CD14-positive monocyte (primary cell): ENCODE measurements around the gene NEO1. TPM values are rescaled to one million over a fixed set of nuclear protein-coding genes. Genes with fewer than 3 reads are reported as not detected.

ENCODE experiments used
- DNase-seq, 3 donors: peaks; one replicate each; pipeline ENCODE4 v3.0.0-alpha.2; 2011 to 2022
- H2AFZ ChIP-seq: 2 replicates; pipeline ENCODE4 v1.6.0; 2012; ENCODE audit warnings: mild to moderate bottlenecking, low read depth, low read length, inconsistent platforms; ENCODE audit not compliant: insufficient read depth, poor library complexity, severe bottlenecking
- H3K27ac ChIP-seq, 2 donors: 1 replicate in 1 of 2; 2 replicates in 1 of 2; pipeline ENCODE4 v1.5.1; 2012 to 2013; ENCODE audit warnings: low read length in 2 of 2, control low read depth in 1 of 2, inconsistent platforms in 1 of 2, low read depth in 1 of 2, mild to moderate bottlenecking in 1 of 2
- H3K27me3 ChIP-seq, 2 donors: one replicate each; pipeline versions ENCODE4 v1.6.0 to v1.6.1; 2011 to 2013; ENCODE audit warnings: low read length in 2 of 2; ENCODE audit not compliant: control insufficient read depth in 2 of 2, insufficient read depth in 2 of 2
- H3K36me3 ChIP-seq, 2 donors: replicated peaks in 1 of 2; 1 replicate in 1 of 2; 2 replicates in 1 of 2; pipeline versions ENCODE4 v1.5.1 to v1.6.1; 2012 to 2013; ENCODE audit warnings: low read length in 2 of 2, control low read depth in 1 of 2, inconsistent platforms in 1 of 2, mild to moderate bottlenecking in 1 of 2; ENCODE audit not compliant: insufficient read depth in 2 of 2, control insufficient read depth in 1 of 2
- H3K4me1 ChIP-seq, 2 donors: 1 replicate in 1 of 2; 2 replicates in 1 of 2; pipeline versions ENCODE4 v1.5.1 to v1.6.1; 2012 to 2013; ENCODE audit warnings: low read length in 2 of 2, control low read depth in 1 of 2, inconsistent platforms in 1 of 2, mild to moderate bottlenecking in 1 of 2, moderate library complexity in 1 of 2; ENCODE audit not compliant: insufficient read depth in 2 of 2, control insufficient read depth in 1 of 2
- H3K4me2 ChIP-seq: replicated peaks from 2 replicates; pipeline ENCODE3; 2012; ENCODE audit warnings: low read length, moderate library complexity, mild to moderate bottlenecking; ENCODE audit not compliant: poor library complexity, severe bottlenecking; ENCODE audit errors: extremely low read depth
- H3K4me3 ChIP-seq, 3 experiments: fragments of 200-600 bp in 1 of 3; sonication (generic) in 1 of 3; replicated peaks in 1 of 3; 1 replicate in 2 of 3; 2 replicates in 1 of 3; pipeline ENCODE4 v1.5.1; 2011 to 2013; ENCODE audit warnings: low read length in 3 of 3, mild to moderate bottlenecking in 3 of 3, control low read depth in 2 of 3, low read depth in 2 of 3, inconsistent platforms in 1 of 3, moderate library complexity in 1 of 3
- H3K79me2 ChIP-seq: 2 replicates; pipeline ENCODE4 v1.6.0; 2012; ENCODE audit warnings: mild to moderate bottlenecking, control low read depth, inconsistent platforms, low read length, moderate library complexity; ENCODE audit not compliant: insufficient read depth
- H3K9ac ChIP-seq: 2 replicates; pipeline ENCODE4 v1.6.0; 2017; ENCODE audit warnings: low read length, mild to moderate bottlenecking; ENCODE audit not compliant: insufficient read depth, poor library complexity, severe bottlenecking
- H3K9me3 ChIP-seq, 2 donors: replicated peaks in 1 of 2; 1 replicate in 1 of 2; 2 replicates in 1 of 2; pipeline versions ENCODE4 v1.5.1 to v1.6.1; 2012 to 2013; ENCODE audit warnings: low read length in 2 of 2, control low read depth in 1 of 2; ENCODE audit not compliant: control insufficient read depth in 1 of 2, insufficient read depth in 1 of 2
- H4K20me1 ChIP-seq: 2 replicates; pipeline ENCODE4 v1.6.0; 2012; ENCODE audit warnings: mild to moderate bottlenecking, low read length, control low read depth, moderate library complexity; ENCODE audit not compliant: insufficient read depth
- H3K27ac Mint-ChIP-seq, 7 donors: one replicate each; pipeline ENCODE4 v1.8.0; 2020; ENCODE audit warnings: mild to moderate bottlenecking in 7 of 7, mixed read lengths in 7 of 7, moderate library complexity in 6 of 7, inconsistent platforms in 2 of 7
- H3K27me3 Mint-ChIP-seq, 3 donors: one replicate each; pipeline ENCODE4 v1.8.0; 2021 to 2022; ENCODE audit warnings: low read depth in 3 of 3, mild to moderate bottlenecking in 3 of 3, mixed read lengths in 3 of 3, moderate library complexity in 3 of 3, inconsistent platforms in 1 of 3
- H3K36me3 Mint-ChIP-seq, 2 donors: one replicate each; pipeline ENCODE4 v1.8.0; 2020; ENCODE audit warnings: mixed read lengths in 2 of 2, inconsistent platforms in 1 of 2, mild to moderate bottlenecking in 1 of 2
- H3K4me1 Mint-ChIP-seq: one replicate; pipeline ENCODE4 v1.8.0; 2020; ENCODE audit warnings: mild to moderate bottlenecking, mixed read lengths
- H3K4me3 Mint-ChIP-seq, 2 donors: one replicate each; pipeline ENCODE4 v1.8.0; 2020; ENCODE audit warnings: mild to moderate bottlenecking in 2 of 2, mixed read lengths in 2 of 2, moderate library complexity in 1 of 2
- H3K9me3 Mint-ChIP-seq, 7 donors: one replicate each; pipeline ENCODE4 v1.8.0; 2020 to 2022; ENCODE audit warnings: mixed read lengths in 7 of 7, mild to moderate bottlenecking in 6 of 7, moderate library complexity in 6 of 7, inconsistent platforms in 2 of 7
- WGBS: methylation state at CpG from one replicate; pipeline ENCODE4 v1.1.5; 2013; ENCODE audit warnings: missing lambda C conversion rate; ENCODE audit not compliant: insufficient coverage; 5-methylcytosine and 5-hydroxymethylcytosine counted together
- intact Hi-C, 2 donors: fragments of 100-400 bp; cut with micrococcal nuclease; formaldehyde crosslinking; loops; one replicate each; pipeline versions ENCODE4 v1.15.0 to v1.15.1; 2023
- polyA plus RNA-seq, 3 donors: library from polyadenylated mRNA; depleted of rRNA in 1 of 3; unstranded in 2 of 3; stranded (reverse) in 1 of 3; fragments of 300-500 nt in 2 of 3; fragments of >200 nt in 1 of 3; fragmentation: Illumina TruSeq in 2 of 3; gene quantifications; 1 replicate in 2 of 3; 2 replicates in 1 of 3; pipeline ENCODE4 v1.2.3, GENCODE V29; 2012 to 2021
- TF ChIP-seq, protein P1 (sequence below): fragments of 200-600 bp; IDR thresholded peaks from one replicate; pipeline ENCODE4 v1.8.0; 2022; ENCODE audit warnings: antibody characterized with exemption, mild to moderate bottlenecking

Gene NEO1
- polyA plus RNA-seq, 3 donors, result 0.03 to 0.06 TPM; not detected in 1

DNA sequence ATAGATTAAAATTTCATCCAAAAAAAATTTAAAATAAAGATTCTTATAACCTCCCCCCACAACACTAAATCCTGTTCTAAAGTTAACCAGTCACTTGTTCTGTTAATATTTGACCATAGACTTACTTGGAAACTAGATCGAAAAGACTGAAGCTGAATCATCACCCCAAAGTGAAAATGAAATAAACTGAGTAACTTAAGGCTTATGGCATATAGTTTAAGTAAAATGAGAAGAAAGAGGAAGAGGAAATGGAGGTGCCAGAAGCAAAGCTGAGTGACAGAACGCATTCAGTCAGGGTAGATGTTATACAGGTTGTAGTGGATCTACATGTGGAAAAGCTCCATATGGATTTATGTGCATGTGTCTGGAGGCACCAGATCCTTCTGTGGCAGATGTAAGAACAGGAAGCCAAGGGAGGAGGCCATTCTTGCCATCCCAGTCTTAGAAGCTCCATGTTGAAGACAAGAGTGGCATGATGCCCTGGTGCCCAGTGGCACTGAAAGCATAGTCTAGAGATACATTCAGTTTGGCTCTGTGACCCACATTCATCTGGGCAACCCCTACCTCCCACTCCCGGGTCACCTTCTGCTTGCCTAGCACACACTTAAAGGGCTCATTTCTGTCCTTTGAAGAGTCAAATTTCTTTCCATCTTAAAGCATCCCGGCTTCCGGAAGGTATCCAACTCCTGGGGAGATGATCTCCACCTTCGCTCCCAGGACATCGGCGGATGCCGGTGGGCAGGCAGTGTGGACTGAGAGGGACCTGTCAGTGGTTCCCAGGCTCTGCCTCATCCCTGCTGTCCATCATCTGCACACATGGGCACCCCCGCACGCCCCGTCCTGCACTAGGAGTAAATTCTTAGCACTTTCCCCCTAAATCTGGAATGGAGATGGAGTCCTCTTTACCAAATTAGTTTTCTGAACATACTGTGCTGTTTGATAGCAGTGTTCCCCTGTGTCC lies 90.8 kb downstream of the NEO1 start:
- WGBS, result 86% methylated on average over 9 of the region's 12 CpGs
- H3K4me2 ChIP-seq, result no peak overlapping the region
- peaks cover 0 to 23% (median 10%) of the 10 kb centered on the region in 3 donors for H3K27me3 Mint-ChIP-seq
- intact Hi-C loops, result no loop called here
- no peaks in the 10 kb centered on the region for H3K4me1 Mint-ChIP-seq
- H3K27ac Mint-ChIP-seq, result no peak overlapping the region
- H3K9me3 Mint-ChIP-seq, result peaks cover 0 to 3% (median 0%) of the 10 kb centered on the region in 7 donors
- no peak overlapping the region for H3K4me3 ChIP-seq
- no peak overlapping the region for H2AFZ ChIP-seq
- no peaks in the 10 kb centered on the region for H3K9me3 ChIP-seq
- no peaks in the 10 kb centered on the region for H3K79me2 ChIP-seq
- H3K4me3 Mint-ChIP-seq, result peak overlapping the region in 1 of 2 donors; percentile 54
- TF ChIP-seq, protein P1, sequence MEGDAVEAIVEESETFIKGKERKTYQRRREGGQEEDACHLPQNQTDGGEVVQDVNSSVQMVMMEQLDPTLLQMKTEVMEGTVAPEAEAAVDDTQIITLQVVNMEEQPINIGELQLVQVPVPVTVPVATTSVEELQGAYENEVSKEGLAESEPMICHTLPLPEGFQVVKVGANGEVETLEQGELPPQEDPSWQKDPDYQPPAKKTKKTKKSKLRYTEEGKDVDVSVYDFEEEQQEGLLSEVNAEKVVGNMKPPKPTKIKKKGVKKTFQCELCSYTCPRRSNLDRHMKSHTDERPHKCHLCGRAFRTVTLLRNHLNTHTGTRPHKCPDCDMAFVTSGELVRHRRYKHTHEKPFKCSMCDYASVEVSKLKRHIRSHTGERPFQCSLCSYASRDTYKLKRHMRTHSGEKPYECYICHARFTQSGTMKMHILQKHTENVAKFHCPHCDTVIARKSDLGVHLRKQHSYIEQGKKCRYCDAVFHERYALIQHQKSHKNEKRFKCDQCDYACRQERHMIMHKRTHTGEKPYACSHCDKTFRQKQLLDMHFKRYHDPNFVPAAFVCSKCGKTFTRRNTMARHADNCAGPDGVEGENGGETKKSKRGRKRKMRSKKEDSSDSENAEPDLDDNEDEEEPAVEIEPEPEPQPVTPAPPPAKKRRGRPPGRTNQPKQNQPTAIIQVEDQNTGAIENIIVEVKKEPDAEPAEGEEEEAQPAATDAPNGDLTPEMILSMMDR, result no peak
- no peak overlapping the region for H3K27ac ChIP-seq
- no peaks in the 10 kb centered on the region for H3K36me3 Mint-ChIP-seq
- no peak overlapping the region for H3K9ac ChIP-seq
- no peaks in the 10 kb centered on the region for H4K20me1 ChIP-seq
- H3K36me3 ChIP-seq, result no peaks in the 10 kb centered on the region
- DNase-seq, result no peak
- H3K27me3 ChIP-seq, result peaks cover 3 to 4% of the 10 kb centered on the region in 2 donors
- no peaks in the 10 kb centered on the region for H3K4me1 ChIP-seq

DNA sequence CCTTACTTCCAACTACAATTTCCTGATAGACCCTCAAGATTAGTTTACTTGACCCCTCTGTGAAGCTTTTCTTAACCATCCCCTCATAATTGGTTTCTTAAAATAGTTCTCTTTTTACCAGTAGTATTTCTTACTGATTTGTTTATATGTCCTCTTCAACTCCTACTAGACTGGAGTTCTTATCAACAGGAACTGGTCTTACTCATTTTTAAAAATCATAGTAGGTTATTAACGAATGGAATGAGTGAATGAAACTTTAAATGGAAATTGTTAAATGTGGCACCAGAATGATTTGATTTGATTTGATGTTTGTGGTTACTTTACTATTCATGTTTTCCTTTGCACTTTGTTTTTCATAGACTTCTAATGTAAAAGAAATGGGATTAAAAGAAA lies 91.5 kb downstream of the NEO1 start:
- DNase-seq, result no peak
- no CpG with 5 or more reads among the region's 1 CpG for WGBS
- Histone ChIP-seq H2AFZ (no peak overlapping the region), H3K4me3 (no peak overlapping the region), H3K27ac (no peak overlapping the region), H3K36me3 (no peaks in the 10 kb centered on the region), H3K27me3 (peaks cover 3 to 4% of the 10 kb centered on the region in 2 donors), H3K9ac (no peak overlapping the region), H4K20me1 (no peaks in the 10 kb centered on the region), H3K4me2 (no peak overlapping the region), H3K9me3 (no peaks in the 10 kb centered on the region), H3K4me1 (no peaks in the 10 kb centered on the region), H3K79me2 (no peaks in the 10 kb centered on the region)
- no peak overlapping the region for H3K4me3 Mint-ChIP-seq
- intact Hi-C loops, result no loop called here
- no peaks in the 10 kb centered on the region for H3K4me1 Mint-ChIP-seq
- TF ChIP-seq, protein P1, result no peak
- H3K27ac Mint-ChIP-seq, result no peak overlapping the region
- H3K27me3 Mint-ChIP-seq, result peaks cover 0 to 23% (median 10%) of the 10 kb centered on the region in 3 donors
- H3K36me3 Mint-ChIP-seq, result no peaks in the 10 kb centered on the region
- peaks cover 0 to 3% (median 0%) of the 10 kb centered on the region in 7 donors for H3K9me3 Mint-ChIP-seq
